ENCODE measurements around the gene MYH6. TPM values are rescaled to one million over a fixed set of nuclear protein-coding genes. Genes with fewer than 3 reads are reported as not detected.

MYH6 gene
- total RNA-seq, 1 experiment from 2014 or later: 0.07 TPM

DNA sequence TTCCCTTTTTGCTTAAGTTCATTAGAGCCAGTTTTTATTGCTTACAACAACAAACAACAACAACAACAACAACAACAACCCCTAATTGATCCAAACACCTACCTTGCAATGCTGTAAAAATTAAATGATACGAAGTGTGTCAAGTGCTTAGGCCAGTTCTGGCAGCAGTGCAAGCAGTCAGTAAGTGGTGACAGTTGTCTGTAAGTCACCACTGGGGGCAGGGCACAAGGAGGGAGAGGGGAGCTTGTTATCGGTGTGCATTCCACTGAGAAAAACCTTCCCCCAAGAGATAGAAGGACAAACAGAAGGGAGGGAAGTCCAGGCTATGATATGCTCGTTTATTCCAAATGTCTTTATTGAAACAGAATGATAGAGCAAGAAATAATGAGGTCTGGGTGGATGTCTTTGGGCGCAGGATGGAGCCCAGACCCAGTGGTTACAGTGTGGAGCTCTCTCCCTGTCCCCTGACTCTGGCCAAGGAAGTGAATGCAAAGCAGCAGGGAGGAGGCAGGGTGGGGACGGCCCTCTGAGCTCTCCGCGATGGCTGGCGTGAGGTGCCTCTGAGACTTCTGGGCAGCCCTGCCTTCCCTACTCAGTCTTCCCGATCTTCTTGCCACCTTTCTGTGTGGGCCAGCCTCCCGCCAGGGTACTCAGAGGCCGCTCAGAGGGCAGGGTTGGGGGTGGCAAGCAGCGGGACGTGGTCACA lies 61.9 kb downstream of the MYH6 start:
- Histone ChIP-seq H2BK12ac (ENCODE audit: insufficient read length, low read depth, low read length) (no peak overlapping the region), H2BK15ac (ENCODE audit: low read depth, low read length) (no peak overlapping the region), H2AK5ac (ENCODE audit: insufficient read length, low read length) (no peak overlapping the region), H3K56ac (ENCODE audit: insufficient read length, low read depth, low read length) (no peak overlapping the region), H3K14ac (ENCODE audit: insufficient read depth, low read length) (no peak overlapping the region), H4K8ac (replicated peaks; ENCODE audit: insufficient read length, low read depth, low read length) (no peak overlapping the region), H3K27me3 (ENCODE audit: insufficient read depth, low read length) (no peaks in the 10 kb centered on the region), H3T11ph (ENCODE audit: low read length) (no peak overlapping the region), H3K4me2 (ENCODE audit: insufficient read depth, insufficient read length, low read length) (no peak overlapping the region), H3K18ac (ENCODE audit: insufficient read length, low read depth, low read length) (no peak overlapping the region), H3K4ac (ENCODE audit: low read depth, low read length) (no peak overlapping the region), H2BK5ac (ENCODE audit: insufficient read length, low read length) (no peak overlapping the region), H2BK20ac (ENCODE audit: low read depth, low read length, poor library complexity, severe bottlenecking) (no peak overlapping the region), H3K23ac (ENCODE audit: insufficient read length, low read depth, low read length) (no peak overlapping the region), H3K9ac (ENCODE audit: extremely low read depth, insufficient read length, low read length) (no peak overlapping the region), H2AFZ (ENCODE audit: low read length) (no peak overlapping the region), H3K4me1 (ENCODE audit: insufficient read depth, low read length) (no peaks in the 10 kb centered on the region; the same call in 1 of the 2 replicates), H3K9me3 (ENCODE audit: control insufficient read depth, low read depth, low read length) (no peaks in the 10 kb centered on the region), H4K20me1 (ENCODE audit: control insufficient read depth, insufficient read depth, insufficient read length) (no peaks in the 10 kb centered on the region), H3K79me2 (ENCODE audit: insufficient read depth, low read length) (no peaks in the 10 kb centered on the region), H3K79me1 (ENCODE audit: insufficient read depth, low read depth, low read length, poor library complexity, severe bottlenecking) (no peaks in the 10 kb centered on the region), H3K27ac (ENCODE audit: insufficient read length, low read depth, low read length) (no peak overlapping the region), H3K23me2 (ENCODE audit: insufficient read length, low read depth, low read length, poor library complexity, severe bottlenecking) (no peaks in the 10 kb centered on the region), H4K91ac (ENCODE audit: insufficient read length, low read depth, low read length) (no peak overlapping the region), H2BK120ac (ENCODE audit: low read depth, low read length, poor library complexity, severe bottlenecking) (no peak overlapping the region), H4K5ac (ENCODE audit: insufficient read length, low read depth, low read length) (no peak overlapping the region)
- peak; percentile 48 for DNase-seq
- Mint-ChIP-seq H3K4me3 (no peak overlapping the region; a peak in 2 of 5 replicates), H3K9me3 (peaks cover 5 to 8% of the 10 kb centered on the region in 2 experiments; a peak in 3 of 5 replicates), H3K27me3 (ENCODE audit: low read depth) (peaks cover 10% of the 10 kb centered on the region), H3K4me1 (peaks cover 20% of the 10 kb centered on the region in 2 experiments), H3K27ac (peak overlapping the region in 2 of 3 experiments; percentile 17 to 27; a peak in 3 of 7 replicates), H3K36me3 (ENCODE audit: insufficient read depth in 1 of 3, low read depth in 3 of 3) (peaks cover 13 to 23% (median 20%) of the 10 kb centered on the region in 3 experiments)
- TF ChIP-seq, protein P1, sequence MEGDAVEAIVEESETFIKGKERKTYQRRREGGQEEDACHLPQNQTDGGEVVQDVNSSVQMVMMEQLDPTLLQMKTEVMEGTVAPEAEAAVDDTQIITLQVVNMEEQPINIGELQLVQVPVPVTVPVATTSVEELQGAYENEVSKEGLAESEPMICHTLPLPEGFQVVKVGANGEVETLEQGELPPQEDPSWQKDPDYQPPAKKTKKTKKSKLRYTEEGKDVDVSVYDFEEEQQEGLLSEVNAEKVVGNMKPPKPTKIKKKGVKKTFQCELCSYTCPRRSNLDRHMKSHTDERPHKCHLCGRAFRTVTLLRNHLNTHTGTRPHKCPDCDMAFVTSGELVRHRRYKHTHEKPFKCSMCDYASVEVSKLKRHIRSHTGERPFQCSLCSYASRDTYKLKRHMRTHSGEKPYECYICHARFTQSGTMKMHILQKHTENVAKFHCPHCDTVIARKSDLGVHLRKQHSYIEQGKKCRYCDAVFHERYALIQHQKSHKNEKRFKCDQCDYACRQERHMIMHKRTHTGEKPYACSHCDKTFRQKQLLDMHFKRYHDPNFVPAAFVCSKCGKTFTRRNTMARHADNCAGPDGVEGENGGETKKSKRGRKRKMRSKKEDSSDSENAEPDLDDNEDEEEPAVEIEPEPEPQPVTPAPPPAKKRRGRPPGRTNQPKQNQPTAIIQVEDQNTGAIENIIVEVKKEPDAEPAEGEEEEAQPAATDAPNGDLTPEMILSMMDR (conservative IDR thresholded peaks at IDR 0.05): peak; percentile 29; the same call in 2 of the 3 replicates
- no CpG with 5 or more reads among the region's 13 CpGs for WGBS (ENCODE audit: extremely low coverage, insufficient read length, low lambda C conversion rate)
